ENCODE results near the gene G0S2.
"Not testable (repeated sequence)": the region's sequence is repeated elsewhere in the genome, so short reads cannot be mapped to it uniquely, and the experiment has no call there.

Gene G0S2

GRCh38 chr1:209696673-209697072, 21.5 kb downstream of the G0S2 start:
- H3K4me3 ChIP-seq (ENCODE audit: low read depth, low read length) = no peak overlapping the region
- TF ChIP-seq, protein P1, sequence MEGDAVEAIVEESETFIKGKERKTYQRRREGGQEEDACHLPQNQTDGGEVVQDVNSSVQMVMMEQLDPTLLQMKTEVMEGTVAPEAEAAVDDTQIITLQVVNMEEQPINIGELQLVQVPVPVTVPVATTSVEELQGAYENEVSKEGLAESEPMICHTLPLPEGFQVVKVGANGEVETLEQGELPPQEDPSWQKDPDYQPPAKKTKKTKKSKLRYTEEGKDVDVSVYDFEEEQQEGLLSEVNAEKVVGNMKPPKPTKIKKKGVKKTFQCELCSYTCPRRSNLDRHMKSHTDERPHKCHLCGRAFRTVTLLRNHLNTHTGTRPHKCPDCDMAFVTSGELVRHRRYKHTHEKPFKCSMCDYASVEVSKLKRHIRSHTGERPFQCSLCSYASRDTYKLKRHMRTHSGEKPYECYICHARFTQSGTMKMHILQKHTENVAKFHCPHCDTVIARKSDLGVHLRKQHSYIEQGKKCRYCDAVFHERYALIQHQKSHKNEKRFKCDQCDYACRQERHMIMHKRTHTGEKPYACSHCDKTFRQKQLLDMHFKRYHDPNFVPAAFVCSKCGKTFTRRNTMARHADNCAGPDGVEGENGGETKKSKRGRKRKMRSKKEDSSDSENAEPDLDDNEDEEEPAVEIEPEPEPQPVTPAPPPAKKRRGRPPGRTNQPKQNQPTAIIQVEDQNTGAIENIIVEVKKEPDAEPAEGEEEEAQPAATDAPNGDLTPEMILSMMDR (IDR thresholded peaks at IDR 0.05; ENCODE audit: low read depth, low read length) = no peak

- TF ChIP-seq, protein P1 (IDR thresholded peaks at IDR 0.05; ENCODE audit: low read depth, low read length) = no peak
- H3K4me3 ChIP-seq (ENCODE audit: low read depth, low read length) = no peak overlapping the region
Observed at GRCh38 chr1:209697126-209697525, 21.9 kb downstream of the G0S2 start.

DNA sequence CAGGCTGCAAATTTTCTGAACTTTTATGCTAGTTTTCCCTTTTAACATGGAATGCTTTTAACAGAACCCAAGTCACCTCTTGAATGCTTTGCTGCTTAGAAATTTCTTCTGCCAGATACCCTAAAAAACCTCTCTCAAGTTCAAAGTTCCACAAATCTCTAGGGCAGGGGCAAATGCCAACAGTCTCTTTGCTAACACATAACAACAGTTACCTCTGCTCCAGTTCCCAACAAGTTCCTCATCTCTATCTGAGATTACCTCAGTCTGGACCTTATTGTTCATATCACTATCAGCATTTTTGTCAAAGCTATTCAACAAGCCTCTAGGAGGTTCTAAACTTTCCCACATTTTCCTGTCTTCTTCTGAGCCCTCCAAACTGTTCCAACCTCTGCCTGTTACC, 25.5 kb downstream of the G0S2 start:
- H3K4me3 ChIP-seq (ENCODE audit: low read depth, low read length) = not testable (repeated sequence)

DNA sequence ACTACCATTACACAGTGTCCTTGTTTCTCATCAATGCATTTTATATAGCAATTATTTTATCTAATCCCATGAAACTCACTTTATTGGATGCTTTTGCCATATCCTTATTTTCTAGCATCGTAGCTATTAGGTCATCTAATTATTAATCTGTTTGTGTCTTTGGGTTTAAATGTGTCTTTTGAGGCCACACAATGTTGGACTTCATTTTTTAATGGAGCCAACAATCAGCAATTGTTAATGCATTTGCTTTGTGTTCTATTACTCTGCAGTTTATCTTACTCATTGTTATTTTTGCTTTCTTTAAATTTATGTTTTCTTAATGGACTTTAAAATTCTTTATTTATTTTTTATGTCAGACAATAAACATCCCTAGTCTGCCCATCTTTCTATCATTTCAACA, 27.6 kb downstream of the G0S2 start:
- no peak overlapping the region for H3K4me3 ChIP-seq (ENCODE audit: low read depth, low read length)
- TF ChIP-seq, protein P1 (IDR thresholded peaks at IDR 0.05; ENCODE audit: low read depth, low read length) = no peak

DNA sequence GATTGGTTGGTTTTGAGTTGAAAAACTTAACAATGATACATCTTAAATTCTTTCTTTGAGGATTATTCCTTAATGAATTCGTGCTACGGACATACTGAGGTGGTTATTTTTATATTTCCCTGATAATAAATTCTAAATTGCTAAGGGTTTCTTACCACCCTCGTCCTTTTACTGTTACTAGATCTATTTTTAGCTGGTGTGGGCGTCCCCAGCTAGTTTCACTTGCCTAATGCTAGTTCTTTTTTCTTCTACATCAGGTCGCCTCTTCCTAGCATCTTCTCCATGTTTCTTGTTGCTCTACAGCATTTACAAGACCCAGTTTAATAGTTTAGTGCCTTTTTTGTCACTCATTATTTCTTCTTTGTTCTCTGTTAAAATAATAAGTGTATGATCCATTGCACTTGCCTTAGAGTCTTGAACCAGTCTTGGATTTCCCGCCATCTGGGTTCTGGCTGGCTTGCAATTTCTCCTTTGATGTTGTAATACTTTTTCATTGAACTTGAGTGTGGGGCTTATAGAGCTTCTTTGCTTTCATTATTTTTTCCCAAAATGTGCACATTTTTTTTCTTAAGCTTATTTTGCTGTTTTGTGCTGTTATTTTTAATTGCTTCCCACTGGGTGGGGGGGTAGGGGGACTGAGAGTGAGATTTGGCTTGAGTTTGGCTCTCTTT, 28.8 kb downstream of the G0S2 start:
- no peak overlapping the region for H3K4me3 ChIP-seq (ENCODE audit: low read depth, low read length)
- TF ChIP-seq, protein P1 (IDR thresholded peaks at IDR 0.05; ENCODE audit: low read depth, low read length) = no peak

DNA sequence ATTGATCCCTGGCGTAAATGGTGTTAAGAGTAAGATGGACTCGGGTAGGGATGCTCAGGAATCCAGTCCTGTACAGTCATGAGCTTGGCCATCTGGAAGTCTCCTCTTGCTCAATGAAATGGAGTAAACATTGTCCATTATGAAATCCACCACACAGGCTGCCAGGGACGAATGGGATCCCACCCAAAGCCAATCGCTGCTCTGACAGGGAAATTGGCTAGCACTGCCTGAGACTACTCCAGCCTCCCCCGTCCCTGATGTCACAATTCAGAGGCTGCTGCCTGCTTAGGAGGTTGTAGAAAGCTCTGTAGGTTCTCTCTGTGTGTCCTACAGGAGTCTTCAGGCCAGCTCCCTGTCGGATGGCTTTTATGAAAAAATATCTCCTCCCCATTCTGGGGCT, 29.4 kb downstream of the G0S2 start, which contains the start of gene HSD11B1:
Gene HSD11B1, plus strand, starts transcription at position 263 of the 400 bp plus-strand sequence. Its CDS starts 97 bp downstream, at position 360.
- no peak within 1 kb of the TSS for H3K4me3 ChIP-seq (ENCODE audit: low read depth, low read length)

DNA sequence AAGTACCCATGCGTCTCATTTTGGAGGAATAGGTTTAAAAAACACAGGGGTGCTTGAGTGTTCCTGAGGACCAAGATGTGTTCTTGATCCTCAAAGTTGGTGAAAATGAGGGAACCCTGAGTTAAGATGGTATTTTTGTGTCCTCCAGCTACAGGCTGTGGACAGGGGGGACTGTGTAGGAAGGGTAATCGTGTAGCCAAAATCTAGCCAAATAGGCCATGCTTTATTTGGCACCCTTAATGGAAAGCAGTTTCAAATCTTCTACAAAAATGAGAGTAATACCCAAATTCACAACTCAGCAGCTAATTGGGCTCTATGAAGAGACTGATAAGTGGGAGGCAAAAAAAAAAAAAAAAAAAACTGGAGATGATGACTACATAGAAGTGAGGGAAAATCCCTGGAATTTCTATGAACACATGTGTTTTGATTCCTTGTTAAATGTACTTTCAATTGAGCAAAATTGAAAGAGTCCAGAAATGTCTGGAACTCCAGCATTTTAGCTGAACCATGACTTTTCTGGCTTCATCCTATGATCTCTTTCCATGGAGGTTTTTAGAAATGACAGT, 29.9 kb downstream of the G0S2 start:
- TF ChIP-seq, protein P1 (IDR thresholded peaks at IDR 0.05; ENCODE audit: low read depth, low read length) = no peak
- H3K4me3 ChIP-seq (ENCODE audit: low read depth, low read length) = no peak overlapping the region

More for the DNA sequence above, 29.4 kb downstream of the G0S2 start, which contains the start of gene HSD11B1:
- TF ChIP-seq, protein P1 (IDR thresholded peaks at IDR 0.05; ENCODE audit: low read depth, low read length) = no peak
